ENCODE results near the gene SDF4. TPM values are rescaled to one million over a fixed set of nuclear protein-coding genes. Genes with fewer than 3 reads are reported as not detected.
A peak's percentile ranks its signal among the peaks of the same experiment; 100 is the strongest.

The SDF4 gene
- total RNA-seq, 8 experiments from 2014 or later: 53.9 to 202 (median 76.8) TPM

- in situ Hi-C loops (cut with MboI; ENCODE audit: low pct_unique_long_range_greater_than_20kb in 2 of 9, low sequenced_read_pairs in 9 of 9, unreplicated experiment in 9 of 9): loop anchor here in 3 of 9 experiments (25.0 kb wide), 2 partner anchors 109 to 259 kb away; partner anchors contain the start of genes AGRN (in 2 of the 3), HES4 (in 2 of the 3), ISG15 (in 2 of the 3) and TTLL10 (in 1 of the 3)
- no peak overlapping the region for H3K27ac ChIP-seq
- ATAC-seq (replicated peaks in 6 of 8): peak in 3 of 8 experiments; percentile 24 to 71 (median 70)
- WGBS, 10 experiments: 0 to 100% (median 90%) methylated on average over 1 to 6 of the region's 7 CpGs; no CpG with 5 or more reads in 4 of the 10 experiments
- peaks cover 26 to 27% of the 10 kb centered on the region in 2 donors for H3K4me1 ChIP-seq (replicated peaks in 1 of 2)
- no peak overlapping the region for H3K4me3 ChIP-seq
These were observed 39.0 kb upstream of the SDF4 start for GRCh38 chr1:1270813-1271212.

GRCh38 chr1:1268284-1268682, 36.5 kb upstream of the SDF4 start:
- Histone ChIP-seq H3K4me3 (no peak overlapping the region), H3K27ac (no peak overlapping the region), H3K4me1 (replicated peaks in 1 of 2) (peaks cover 20% of the 10 kb centered on the region in 2 donors)
- ATAC-seq (replicated peaks in 6 of 8): no peak
- 94 to 100% (median 98%) methylated on average over 5 to 13 of the region's 13 CpGs; no CpG with 5 or more reads in 5 of the 10 experiments for WGBS, 10 experiments
- in situ Hi-C loops (cut with MboI; ENCODE audit: low pct_unique_long_range_greater_than_20kb in 2 of 9, low sequenced_read_pairs in 9 of 9, unreplicated experiment in 9 of 9): loop anchor here in 3 of 9 experiments (25.0 kb wide), 2 partner anchors 106 to 256 kb away; partner anchors contain the start of genes AGRN (in 2 of the 3), HES4 (in 2 of the 3), ISG15 (in 2 of the 3) and TTLL10 (in 1 of the 3)

GRCh38 chr1:1267488-1268283, 35.9 kb upstream of the SDF4 start:
- Histone ChIP-seq H3K4me3 (no peak overlapping the region), H3K27ac (no peak overlapping the region), H3K4me1 (replicated peaks in 1 of 2) (peaks cover 19 to 20% of the 10 kb centered on the region in 2 donors)
- in situ Hi-C loops (cut with MboI; ENCODE audit: low pct_unique_long_range_greater_than_20kb in 2 of 9, low sequenced_read_pairs in 9 of 9, unreplicated experiment in 9 of 9): loop anchor here in 3 of 9 experiments (25.0 kb wide), 2 partner anchors 105 to 255 kb away; partner anchors contain the start of genes AGRN (in 2 of the 3), HES4 (in 2 of the 3), ISG15 (in 2 of the 3) and TTLL10 (in 1 of the 3)
- WGBS, 10 experiments: 94 to 100% (median 96%) methylated on average over 3 to 19 of the region's 39 CpGs; no CpG with 5 or more reads in 5 of the 10 experiments
- peak in 3 of 8 experiments; percentile 12 to 25 (median 23) for ATAC-seq (replicated peaks in 6 of 8)

GRCh38 chr1:1264868-1265272, 33.1 kb upstream of the SDF4 start:
- no peak overlapping the region for H3K4me3 ChIP-seq
- WGBS, 10 experiments: 20 to 100% (median 92%) methylated on average over 1 to 10 of the region's 10 CpGs

GRCh38 chr1:1264026-1264425, 32.2 kb upstream of the SDF4 start:
- no peaks in the 10 kb centered on the region for H3K4me1 ChIP-seq (replicated peaks in 1 of 2)
- no peak for ATAC-seq (replicated peaks in 6 of 8)
- H3K27ac ChIP-seq: no peak overlapping the region
- H3K4me3 ChIP-seq: no peak overlapping the region
- 83 to 100% (median 89%) methylated on average over 1 to 9 of the region's 9 CpGs; no CpG with 5 or more reads in 3 of the 10 experiments for WGBS, 10 experiments
- in situ Hi-C loops (cut with MboI; ENCODE audit: low pct_unique_long_range_greater_than_20kb in 2 of 9, low sequenced_read_pairs in 9 of 9, unreplicated experiment in 9 of 9): loop anchor here in 3 of 9 experiments (25.0 kb wide), 2 partner anchors 102 to 252 kb away; partner anchors contain the start of genes AGRN (in 2 of the 3), HES4 (in 2 of the 3), ISG15 (in 2 of the 3) and TTLL10 (in 1 of the 3)

More at GRCh38 chr1:1264868-1265272, 33.1 kb upstream of the SDF4 start:
- in situ Hi-C loops (cut with MboI; ENCODE audit: low pct_unique_long_range_greater_than_20kb in 2 of 9, low sequenced_read_pairs in 9 of 9, unreplicated experiment in 9 of 9): loop anchor here in 3 of 9 experiments (25.0 kb wide), 2 partner anchors 103 to 253 kb away; partner anchors contain the start of genes AGRN (in 2 of the 3), HES4 (in 2 of the 3), ISG15 (in 2 of the 3) and TTLL10 (in 1 of the 3)
- peak in 5 of 8 experiments; percentile 3 to 66 (median 54) for ATAC-seq (replicated peaks in 6 of 8)
- H3K27ac ChIP-seq: no peak overlapping the region
- no peaks in the 10 kb centered on the region for H3K4me1 ChIP-seq (replicated peaks in 1 of 2)

- in situ Hi-C loops (cut with MboI; ENCODE audit: low pct_unique_long_range_greater_than_20kb in 2 of 9, low sequenced_read_pairs in 9 of 9, unreplicated experiment in 9 of 9): loop anchor here in 3 of 9 experiments (25.0 kb wide), 2 partner anchors 100 to 250 kb away; partner anchors contain the start of genes AGRN (in 2 of the 3), HES4 (in 2 of the 3), ISG15 (in 2 of the 3) and TTLL10 (in 1 of the 3)
- 80 to 100% (median 96%) methylated on average over 1 to 7 of the region's 8 CpGs; no CpG with 5 or more reads in 3 of the 10 experiments for WGBS, 10 experiments
- no peak for ATAC-seq (replicated peaks in 6 of 8)
These were observed 31.0 kb upstream of the SDF4 start for GRCh38 chr1:1262758-1263157.

GRCh38 chr1:1262071-1262470, 30.3 kb upstream of the SDF4 start:
- 80 to 100% (median 98%) methylated on average over 1 to 17 of the region's 17 CpGs; no CpG with 5 or more reads in 3 of the 10 experiments for WGBS, 10 experiments
- Histone ChIP-seq H3K4me3 (no peak overlapping the region), H3K4me1 (replicated peaks in 1 of 2) (no peaks in the 10 kb centered on the region), H3K27ac (no peak overlapping the region)
- in situ Hi-C loops (cut with MboI; ENCODE audit: low pct_unique_long_range_greater_than_20kb in 2 of 9, low sequenced_read_pairs in 9 of 9, unreplicated experiment in 9 of 9): loop anchor here in 3 of 9 experiments (25.0 kb wide), 2 partner anchors 100 to 250 kb away; partner anchors contain the start of genes AGRN (in 2 of the 3), HES4 (in 2 of the 3), ISG15 (in 2 of the 3) and TTLL10 (in 1 of the 3)
- no peak for ATAC-seq (replicated peaks in 6 of 8)

More at GRCh38 chr1:1262758-1263157, 31.0 kb upstream of the SDF4 start:
- Histone ChIP-seq H3K27ac (no peak overlapping the region), H3K4me1 (replicated peaks in 1 of 2) (no peaks in the 10 kb centered on the region), H3K4me3 (no peak overlapping the region)

- 70 to 97% (median 87%) methylated on average over 3 to 13 of the region's 16 CpGs; no CpG with 5 or more reads in 4 of the 10 experiments for WGBS, 10 experiments
- no peak for ATAC-seq (replicated peaks in 6 of 8)
- Histone ChIP-seq H3K4me1 (replicated peaks in 1 of 2) (no peaks in the 10 kb centered on the region), H3K27ac (no peak overlapping the region), H3K4me3 (no peak overlapping the region)
- in situ Hi-C loops (cut with MboI; ENCODE audit: low pct_unique_long_range_greater_than_20kb in 2 of 9, low sequenced_read_pairs in 9 of 9, unreplicated experiment in 9 of 9): loop anchor here in 3 of 9 experiments (25.0 kb wide), 2 partner anchors 99 to 249 kb away; partner anchors contain the start of genes AGRN (in 2 of the 3), HES4 (in 2 of the 3), ISG15 (in 2 of the 3) and TTLL10 (in 1 of the 3)
These were observed 29.2 kb upstream of the SDF4 start for GRCh38 chr1:1260843-1261560.

- Histone ChIP-seq H3K4me1 (replicated peaks in 1 of 2) (no peaks in the 10 kb centered on the region), H3K27ac (no peak overlapping the region), H3K4me3 (no peak overlapping the region)
- WGBS, 10 experiments: 79 to 100% (median 87%) methylated on average over 1 to 24 of the region's 26 CpGs; no CpG with 5 or more reads in 2 of the 10 experiments
- in situ Hi-C loops (cut with MboI; ENCODE audit: low pct_unique_long_range_greater_than_20kb in 2 of 9, low sequenced_read_pairs in 9 of 9, unreplicated experiment in 9 of 9): loop anchor here in 3 of 9 experiments (10.0 to 25.0 kb wide), 3 partner anchors 98 to 248 kb away; partner anchors contain the start of genes AGRN (in 2 of the 3), HES4 (in 2 of the 3), ISG15 (in 2 of the 3) and C1orf159 (in 1 of the 3)
- no peak for ATAC-seq (replicated peaks in 6 of 8)
These were observed 28.3 kb upstream of the SDF4 start for GRCh38 chr1:1259951-1260600.

- H3K4me3 ChIP-seq: no peak overlapping the region
- no peaks in the 10 kb centered on the region for H3K4me1 ChIP-seq (replicated peaks in 1 of 2)
- in situ Hi-C loops (cut with MboI; ENCODE audit: low pct_unique_long_range_greater_than_20kb in 2 of 9, low sequenced_read_pairs in 9 of 9, unreplicated experiment in 9 of 9): loop anchor here in 3 of 9 experiments (10.0 to 25.0 kb wide), 3 partner anchors 97 to 247 kb away; partner anchors contain the start of genes AGRN (in 2 of the 3), HES4 (in 2 of the 3), ISG15 (in 2 of the 3) and C1orf159 (in 1 of the 3)
- 94 to 100% methylated on average over 2 to 9 of the region's 18 CpGs; no CpG with 5 or more reads in 8 of the 10 experiments for WGBS, 10 experiments
- H3K27ac ChIP-seq: no peak overlapping the region
- peak in 1 of 8 experiments; percentile 19 for ATAC-seq (replicated peaks in 6 of 8)
These were observed 27.7 kb upstream of the SDF4 start for GRCh38 chr1:1259540-1259939.

- WGBS, 10 experiments: 88 to 100% (median 95%) methylated on average over 1 to 18 of the region's 22 CpGs; no CpG with 5 or more reads in 5 of the 10 experiments
- ATAC-seq (replicated peaks in 6 of 8): peak in 3 of 8 experiments; percentile 8 to 15 (median 13)
- no peak overlapping the region for H3K27ac ChIP-seq
- no peak overlapping the region for H3K4me3 ChIP-seq
- in situ Hi-C loops (cut with MboI; ENCODE audit: low pct_unique_long_range_greater_than_20kb in 2 of 9, low sequenced_read_pairs in 9 of 9, unreplicated experiment in 9 of 9): loop anchor here in 3 of 9 experiments (10.0 to 25.0 kb wide), 3 partner anchors 97 to 247 kb away; partner anchors contain the start of genes AGRN (in 2 of the 3), HES4 (in 2 of the 3), ISG15 (in 2 of the 3) and C1orf159 (in 1 of the 3)
- H3K4me1 ChIP-seq (replicated peaks in 1 of 2): no peaks in the 10 kb centered on the region
These were observed 27.3 kb upstream of the SDF4 start for GRCh38 chr1:1259119-1259488.

Data from motor neuron (in vitro differentiated cells).